Heart left ventricle (tissue), 13 donors: Measurements from ENCODE around the gene DYNLL1.

Source experiments
- CTCF ChIP-seq, 12 donors: fragments of 200-600 bp; sonication (generic) in 4 of 12; IDR thresholded peaks; one replicate each; pipeline versions ENCODE4 v1.5.0 to v1.8.0; 2018 to 2022; ENCODE audit warnings: antibody characterized with exemption in 12 of 12, mild to moderate bottlenecking in 5 of 12
- POLR2A ChIP-seq, 2 donors: fragments of 450-650 bp; IDR thresholded peaks; one replicate each; pipeline ENCODE4 v1.6.1; 2017; ENCODE audit warnings: antibody characterized with exemption in 2 of 2, mild to moderate bottlenecking in 2 of 2, moderate library complexity in 2 of 2
- donor health status: ischemic (EF 13 %, LVEDD 7.1; RV severe dilation, severe dysfunction).
- donor health status: DM: no; HTN: yes; CAD: no.
- donor health status: DM: no; HTN: no; CAD: no.
- donor health status: ischemic (EF 25% LVEDD 6.9; RV normal size, moderate dysfunction).
- donor health status: ischemic (EF 25% LVEDD 5.7; RV mildly dilated, moderate dysfunction).
- donor health status: ischemic (EF 35%, LVEDD 5.7; RV mildly dilated, moderate dysfunction).
- donor health status: nonischemic (EF 11% LVEDD 7.7; RV severe dilation, severe dysfunction).
- donor health status: DM: yes; HTN: yes; CAD: no.
- donor health status: PGD.
- donor health status: ischemic (EF 29% LVEDD 5.4; RV normal size, mild dysfunction).
- donor health status: nonischemic (EF 23%, LVEDD 6.1; RV moderate dilation, normal function).

DNA sequence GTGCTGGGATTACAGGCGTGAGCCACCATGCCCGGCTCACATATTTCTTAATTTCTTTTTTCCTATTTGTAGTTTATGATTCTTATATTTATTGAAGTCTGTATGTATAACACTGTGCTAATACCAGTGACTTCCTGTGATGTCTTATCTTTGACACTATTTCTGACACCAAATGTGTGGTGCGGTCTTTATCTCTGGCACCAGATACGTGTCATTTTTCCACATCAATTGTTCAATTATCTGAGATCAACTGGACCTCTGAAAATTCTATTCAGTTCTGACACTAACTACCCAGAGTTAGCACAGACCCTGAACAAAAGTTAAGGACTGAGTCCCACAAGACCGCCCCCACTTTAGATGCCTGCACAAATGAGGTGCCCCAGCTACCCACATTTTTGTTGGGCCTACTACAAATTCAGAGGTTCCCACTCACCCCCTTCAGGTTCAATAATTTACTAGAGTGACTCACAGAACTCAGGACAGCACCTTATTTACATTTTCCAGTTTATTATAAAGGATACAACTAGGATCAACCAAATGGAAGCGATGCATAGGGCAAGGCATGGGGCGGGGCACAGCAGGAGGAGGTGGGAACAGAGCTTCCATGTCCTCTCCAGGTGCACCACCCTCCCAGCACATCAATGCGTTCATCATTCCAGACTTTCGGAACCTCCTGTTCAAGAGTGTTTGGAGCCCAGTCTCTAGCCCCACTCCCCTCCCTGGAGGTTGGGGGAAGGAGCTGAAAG is 14.7 kb upstream of the DYNLL1 start:
- TF ChIP-seq CTCF (IDR thresholded peaks at IDR 0.05) (no peak), POLR2A (IDR thresholded peaks at IDR 0.05) (no peak)
